ENCODE results near the gene NMU.

Gene NMU

GRCh38 chr4:55547466-55547770, 88.7 kb downstream of the NMU start:
- H3K36me3 ChIP-seq (ENCODE audit: control insufficient read depth in 2 of 2, insufficient read depth in 2 of 2, low read length in 2 of 2) = no peaks in the 10 kb centered on the region
- peaks cover 2 to 5% of the 10 kb centered on the region in 2 donors for H3K4me1 ChIP-seq (ENCODE audit: control insufficient read depth in 2 of 2, insufficient read depth in 2 of 2, low read length in 2 of 2)
- no peaks in the 10 kb centered on the region for H3K27me3 ChIP-seq (ENCODE audit: control insufficient read depth in 2 of 2, insufficient read depth in 2 of 2, low read length in 2 of 2)
- H3K9ac ChIP-seq (ENCODE audit: low read depth in 1 of 2, low read length in 2 of 2) = peak overlapping the region; percentile 79 to 83
- H3K4me3 ChIP-seq (ENCODE audit: low read length in 2 of 2) = peak overlapping the region; percentile 89 to 92
- H3K27ac ChIP-seq (ENCODE audit: low read depth in 2 of 2, low read length in 2 of 2) = peak overlapping the region; percentile 92 to 94
- no peaks in the 10 kb centered on the region for H3K9me3 ChIP-seq (ENCODE audit: control insufficient read depth in 2 of 2, low read length in 2 of 2)

GRCh38 chr4:55546756-55547465, 89.2 kb downstream of the NMU start, which contains the start of gene CLOCK:
CLOCK (minus strand) TSS chr4:55546909; CDS start chr4:55482785, 64,124 bp downstream.
- Histone ChIP-seq H3K27me3 (ENCODE audit: control insufficient read depth in 2 of 2, insufficient read depth in 2 of 2, low read length in 2 of 2) (no peaks in the 10 kb centered on the region), H3K27ac (ENCODE audit: low read depth in 2 of 2, low read length in 2 of 2) (peak within 1 kb of the TSS; percentile 92 to 94), H3K9me3 (ENCODE audit: control insufficient read depth in 2 of 2, low read length in 2 of 2) (no peaks in the 10 kb centered on the region), H3K36me3 (ENCODE audit: control insufficient read depth in 2 of 2, insufficient read depth in 2 of 2, low read length in 2 of 2) (no peaks in the 10 kb centered on the region), H3K4me3 (ENCODE audit: low read length in 2 of 2) (peak within 1 kb of the TSS; percentile 89 to 92), H3K4me1 (ENCODE audit: control insufficient read depth in 2 of 2, insufficient read depth in 2 of 2, low read length in 2 of 2) (peaks cover 2 to 5% of the 10 kb centered on the region in 2 donors), H3K9ac (ENCODE audit: low read depth in 1 of 2, low read length in 2 of 2) (peak within 1 kb of the TSS; percentile 79 to 84)

GRCh38 chr4:55546506-55546755, 89.7 kb downstream of the NMU start:
- Histone ChIP-seq H3K9me3 (ENCODE audit: control insufficient read depth in 2 of 2, low read length in 2 of 2) (no peaks in the 10 kb centered on the region), H3K27ac (ENCODE audit: low read depth in 2 of 2, low read length in 2 of 2) (peak overlapping the region; percentile 92 to 94), H3K27me3 (ENCODE audit: control insufficient read depth in 2 of 2, insufficient read depth in 2 of 2, low read length in 2 of 2) (no peaks in the 10 kb centered on the region), H3K9ac (ENCODE audit: low read depth in 1 of 2, low read length in 2 of 2) (peak overlapping the region; percentile 79 to 83), H3K4me3 (ENCODE audit: low read length in 2 of 2) (peak overlapping the region; percentile 89 to 92), H3K4me1 (ENCODE audit: control insufficient read depth in 2 of 2, insufficient read depth in 2 of 2, low read length in 2 of 2) (peaks cover 2 to 5% of the 10 kb centered on the region in 2 donors), H3K36me3 (ENCODE audit: control insufficient read depth in 2 of 2, insufficient read depth in 2 of 2, low read length in 2 of 2) (no peaks in the 10 kb centered on the region)

GRCh38 chr4:55545641-55546505, 90.2 kb downstream of the NMU start:
- H3K27ac ChIP-seq (ENCODE audit: low read depth in 2 of 2, low read length in 2 of 2) = peak overlapping the region; percentile 92 to 94
- peak overlapping the region; percentile 70 to 84 for H3K9ac ChIP-seq (ENCODE audit: low read depth in 1 of 2, low read length in 2 of 2)
- H3K9me3 ChIP-seq (ENCODE audit: control insufficient read depth in 2 of 2, low read length in 2 of 2) = no peaks in the 10 kb centered on the region
- no peaks in the 10 kb centered on the region for H3K27me3 ChIP-seq (ENCODE audit: control insufficient read depth in 2 of 2, insufficient read depth in 2 of 2, low read length in 2 of 2)
- H3K4me3 ChIP-seq (ENCODE audit: low read length in 2 of 2) = peak overlapping the region; percentile 89 to 92
- peaks cover 2 to 5% of the 10 kb centered on the region in 2 donors for H3K4me1 ChIP-seq (ENCODE audit: control insufficient read depth in 2 of 2, insufficient read depth in 2 of 2, low read length in 2 of 2)
- H3K36me3 ChIP-seq (ENCODE audit: control insufficient read depth in 2 of 2, insufficient read depth in 2 of 2, low read length in 2 of 2) = no peaks in the 10 kb centered on the region
